ENCODE results near the gene SLC34A1. TPM values are rescaled to one million over a fixed set of nuclear protein-coding genes. Genes with fewer than 3 reads are reported as not detected.

The SLC34A1 gene
- total and polyA plus RNA-seq, 2 of the 13 experiments (the other 11 are each of a cell fraction or from before 2014, with no cell fraction given) = 0.03 to 0.20 TPM

GRCh38 chr5:177361418-177362291 is 22.6 kb upstream of the SLC34A1 start:
- no peak overlapping the region for H2AFZ ChIP-seq (ENCODE audit: low read length)
- no peak overlapping the region for H3K27ac ChIP-seq (ENCODE audit: extremely low read length, insufficient read depth, low read length)

More at GRCh38 chr5:177361418-177362291, 22.6 kb upstream of the SLC34A1 start:
- ChIA-PET CTCF (ENCODE audit: low intra/inter-chr PET ratio, low total read pairs) (interaction anchor here (1.0 kb wide), 1 partner anchor 49 kb away, joined by 3 read pairs; the partner anchor contains the start of gene MXD3), POLR2A (interaction anchor here (2.0 to 2.8 kb wide), 3 partner anchors 9 to 17 kb away, joined by 10 to 19 read pairs (median 16); partner anchors contain the start of gene LMAN2)
- in situ Hi-C loops (cut with HindIII; ENCODE audit: extremely low pct_ligation_motif_present, low pct_unique_long_range_greater_than_20kb) = loop anchor here (5.0 to 25.0 kb wide), 2 partner anchors 49 to 824 kb away; partner anchors contain the start of genes CDHR2, MXD3 and RNF44
- intact Hi-C loops (cut with micrococcal nuclease; ENCODE audit: unreplicated experiment) = no loop called here
- Histone ChIP-seq H4K20me1 (ENCODE audit: insufficient read depth, low read length) (no peaks in the 10 kb centered on the region), H3K27me3 (ENCODE audit: control insufficient read depth in 1 of 2, insufficient read depth in 2 of 2, low read length in 2 of 2) (peaks cover 0 to 23% of the 10 kb centered on the region in 2 experiments; a peak in 4 of 5 replicates), H3K4me3 (replicated peaks in 1 of 3; ENCODE audit: insufficient read depth in 1 of 3, low read depth in 2 of 3, low read length in 3 of 3) (peak overlapping the region in 1 of 3 experiments; percentile 81; a peak in 2 of 6 replicates), H3K4me2 (ENCODE audit: low read depth, low read length) (peak overlapping the region; percentile 87), H3K79me2 (ENCODE audit: insufficient read depth, low read length) (no peaks in the 10 kb centered on the region), H3K4me1 (ENCODE audit: insufficient read depth, low read length) (peaks cover 97% of the 10 kb centered on the region), H3K9me3 (ENCODE audit: low read length) (no peaks in the 10 kb centered on the region), H3K36me3 (replicated peaks in 1 of 2; ENCODE audit: control insufficient read depth in 1 of 2, insufficient read depth in 2 of 2, low read length in 2 of 2) (no peaks in the 10 kb centered on the region), H3K9ac (ENCODE audit: insufficient read depth, low read depth, low read length) (no peak overlapping the region; the same call in 1 of the 2 replicates)
- ATAC-seq (peak; percentile 41), FAIRE-seq (no peak), DNase-seq (ENCODE audit: low spot score) (no peak)
- 38% methylated on average over 6 of the region's 6 CpGs for WGBS (ENCODE audit: low lambda C conversion rate)
- TF ChIP-seq SAP130 (CRISPR knock-in tag; IDR thresholded peaks at IDR 0.05; ENCODE audit: low read depth) (0 out of 2 replicates have a peak, but pooled peaks have one; percentile 1), MAF1 (CRISPR knock-in tag; IDR thresholded peaks at IDR 0.05; ENCODE audit: borderline replicate concordance) (no peak), JARID2 (CRISPR knock-in tag; IDR thresholded peaks at IDR 0.05; ENCODE audit: insufficient replicate concordance) (no peak), ZNF629 (CRISPR knock-in tag; conservative IDR thresholded peaks at IDR 0.05) (peak; percentile 89), ZKSCAN1 (IDR thresholded peaks at IDR 0.05; ENCODE audit: low read length) (no peak), ZNF232 (CRISPR knock-in tag; IDR thresholded peaks at IDR 0.05; ENCODE audit: borderline replicate concordance) (no peak), ZNF17 (CRISPR knock-in tag; IDR thresholded peaks at IDR 0.05) (no peak)
- TF ChIP-seq, protein P1, sequence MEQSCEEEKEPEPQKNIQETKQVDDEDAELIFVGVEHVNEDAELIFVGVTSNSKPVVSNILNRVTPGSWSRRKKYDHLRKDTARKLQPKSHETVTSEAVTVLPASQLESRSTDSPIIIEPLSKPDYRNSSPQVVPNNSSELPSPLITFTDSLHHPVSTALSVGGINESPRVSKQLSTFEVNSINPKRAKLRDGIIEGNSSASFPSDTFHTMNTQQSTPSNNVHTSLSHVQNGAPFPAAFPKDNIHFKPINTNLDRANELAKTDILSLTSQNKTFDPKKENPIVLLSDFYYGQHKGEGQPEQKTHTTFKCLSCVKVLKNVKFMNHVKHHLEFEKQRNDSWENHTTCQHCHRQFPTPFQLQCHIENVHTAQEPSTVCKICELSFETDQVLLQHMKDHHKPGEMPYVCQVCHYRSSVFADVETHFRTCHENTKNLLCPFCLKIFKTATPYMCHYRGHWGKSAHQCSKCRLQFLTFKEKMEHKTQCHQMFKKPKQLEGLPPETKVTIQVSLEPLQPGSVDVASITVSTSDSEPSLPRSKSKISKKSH (CRISPR knock-in tag; IDR thresholded peaks at IDR 0.05; ENCODE audit: borderline replicate concordance) = no peak
- TF ChIP-seq, protein P2, sequence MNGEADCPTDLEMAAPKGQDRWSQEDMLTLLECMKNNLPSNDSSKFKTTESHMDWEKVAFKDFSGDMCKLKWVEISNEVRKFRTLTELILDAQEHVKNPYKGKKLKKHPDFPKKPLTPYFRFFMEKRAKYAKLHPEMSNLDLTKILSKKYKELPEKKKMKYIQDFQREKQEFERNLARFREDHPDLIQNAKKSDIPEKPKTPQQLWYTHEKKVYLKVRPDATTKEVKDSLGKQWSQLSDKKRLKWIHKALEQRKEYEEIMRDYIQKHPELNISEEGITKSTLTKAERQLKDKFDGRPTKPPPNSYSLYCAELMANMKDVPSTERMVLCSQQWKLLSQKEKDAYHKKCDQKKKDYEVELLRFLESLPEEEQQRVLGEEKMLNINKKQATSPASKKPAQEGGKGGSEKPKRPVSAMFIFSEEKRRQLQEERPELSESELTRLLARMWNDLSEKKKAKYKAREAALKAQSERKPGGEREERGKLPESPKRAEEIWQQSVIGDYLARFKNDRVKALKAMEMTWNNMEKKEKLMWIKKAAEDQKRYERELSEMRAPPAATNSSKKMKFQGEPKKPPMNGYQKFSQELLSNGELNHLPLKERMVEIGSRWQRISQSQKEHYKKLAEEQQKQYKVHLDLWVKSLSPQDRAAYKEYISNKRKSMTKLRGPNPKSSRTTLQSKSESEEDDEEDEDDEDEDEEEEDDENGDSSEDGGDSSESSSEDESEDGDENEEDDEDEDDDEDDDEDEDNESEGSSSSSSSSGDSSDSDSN (CRISPR knock-in tag; IDR thresholded peaks at IDR 0.05) = 0 out of 2 replicates have a peak, but pooled peaks have one; percentile 25
- BruUV-seq (replicated peaks) = no TSS peak
